ENCODE results near the gene PLEKHG3.

Gene PLEKHG3

GRCh38 chr14:64756712-64757111 is 52.5 kb downstream of the PLEKHG3 start:
- no peak for DNase-seq
- no peak for TF ChIP-seq CTCF (IDR thresholded peaks at IDR 0.05)
- Mint-ChIP-seq H3K4me1 (peaks cover 61% of the 10 kb centered on the region), H3K27ac (no peak overlapping the region), H3K4me3 (no peak overlapping the region), H3K36me3 (ENCODE audit: low read depth) (no peaks in the 10 kb centered on the region), H3K27me3 (ENCODE audit: low read depth, poor library complexity) (peaks cover 8% of the 10 kb centered on the region), H3K9me3 (peaks cover 10% of the 10 kb centered on the region)

GRCh38 chr14:64757601-64758000 is 53.4 kb downstream of the PLEKHG3 start:
- H3K4me1 Mint-ChIP-seq = peaks cover 69% of the 10 kb centered on the region
- peaks cover 8% of the 10 kb centered on the region for H3K27me3 Mint-ChIP-seq (ENCODE audit: low read depth, poor library complexity)
- H3K9me3 Mint-ChIP-seq = peaks cover 10% of the 10 kb centered on the region
- no peak overlapping the region for H3K4me3 Mint-ChIP-seq
- no peaks in the 10 kb centered on the region for H3K36me3 Mint-ChIP-seq (ENCODE audit: low read depth)
- no peak for DNase-seq
- H3K27ac Mint-ChIP-seq = no peak overlapping the region
- TF ChIP-seq CTCF (IDR thresholded peaks at IDR 0.05) = no peak

- H3K4me3 Mint-ChIP-seq = no peak overlapping the region
- peaks cover 8% of the 10 kb centered on the region for H3K27me3 Mint-ChIP-seq (ENCODE audit: low read depth, poor library complexity)
- DNase-seq = no peak
- H3K9me3 Mint-ChIP-seq = peaks cover 10% of the 10 kb centered on the region
- H3K4me1 Mint-ChIP-seq = peaks cover 74% of the 10 kb centered on the region
- TF ChIP-seq CTCF (IDR thresholded peaks at IDR 0.05) = no peak
- H3K36me3 Mint-ChIP-seq (ENCODE audit: low read depth) = no peaks in the 10 kb centered on the region
- H3K27ac Mint-ChIP-seq = no peak overlapping the region
Measured at GRCh38 chr14:64758025-64758521, 53.8 kb downstream of the PLEKHG3 start.

GRCh38 chr14:64758691-64759554 is 54.7 kb downstream of the PLEKHG3 start:
- Mint-ChIP-seq H3K27me3 (ENCODE audit: low read depth, poor library complexity) (peaks cover 11% of the 10 kb centered on the region), H3K4me3 (no peak overlapping the region), H3K27ac (no peak overlapping the region), H3K9me3 (peaks cover 10% of the 10 kb centered on the region), H3K36me3 (ENCODE audit: low read depth) (no peaks in the 10 kb centered on the region), H3K4me1 (peaks cover 83% of the 10 kb centered on the region)
- no peak for TF ChIP-seq CTCF (IDR thresholded peaks at IDR 0.05)
- DNase-seq = no peak

- no peak for TF ChIP-seq CTCF (IDR thresholded peaks at IDR 0.05)
- no peak for DNase-seq
- Mint-ChIP-seq H3K27me3 (ENCODE audit: low read depth, poor library complexity) (peaks cover 11% of the 10 kb centered on the region), H3K36me3 (ENCODE audit: low read depth) (no peaks in the 10 kb centered on the region), H3K4me3 (no peak overlapping the region), H3K4me1 (peaks cover 89% of the 10 kb centered on the region), H3K9me3 (peaks cover 10% of the 10 kb centered on the region), H3K27ac (no peak overlapping the region)
Measured at GRCh38 chr14:64759555-64759938, 55.3 kb downstream of the PLEKHG3 start.
